Skin epidermis (tissue), 12 donors: ENCODE results near the gene ADAMTSL2.

Experiments used
- H3K27ac ChIP-seq, 21 experiments: fragments of 200-600 bp; sonication (generic) in 11 of 21; one replicate each; pipeline ENCODE4 v1.5.0; 2020; ENCODE audit warnings: mild to moderate bottlenecking in 3 of 21, inconsistent platforms in 2 of 21, moderate library complexity in 2 of 21
- H3K4me3 ChIP-seq, 7 experiments: fragments of 200-600 bp; sonication (generic) in 2 of 7; one replicate each; pipeline ENCODE4 v1.5.0; 2020; ENCODE audit warnings: inconsistent platforms in 2 of 7, mild to moderate bottlenecking in 2 of 7, moderate library complexity in 1 of 7

The ADAMTSL2 gene

DNA sequence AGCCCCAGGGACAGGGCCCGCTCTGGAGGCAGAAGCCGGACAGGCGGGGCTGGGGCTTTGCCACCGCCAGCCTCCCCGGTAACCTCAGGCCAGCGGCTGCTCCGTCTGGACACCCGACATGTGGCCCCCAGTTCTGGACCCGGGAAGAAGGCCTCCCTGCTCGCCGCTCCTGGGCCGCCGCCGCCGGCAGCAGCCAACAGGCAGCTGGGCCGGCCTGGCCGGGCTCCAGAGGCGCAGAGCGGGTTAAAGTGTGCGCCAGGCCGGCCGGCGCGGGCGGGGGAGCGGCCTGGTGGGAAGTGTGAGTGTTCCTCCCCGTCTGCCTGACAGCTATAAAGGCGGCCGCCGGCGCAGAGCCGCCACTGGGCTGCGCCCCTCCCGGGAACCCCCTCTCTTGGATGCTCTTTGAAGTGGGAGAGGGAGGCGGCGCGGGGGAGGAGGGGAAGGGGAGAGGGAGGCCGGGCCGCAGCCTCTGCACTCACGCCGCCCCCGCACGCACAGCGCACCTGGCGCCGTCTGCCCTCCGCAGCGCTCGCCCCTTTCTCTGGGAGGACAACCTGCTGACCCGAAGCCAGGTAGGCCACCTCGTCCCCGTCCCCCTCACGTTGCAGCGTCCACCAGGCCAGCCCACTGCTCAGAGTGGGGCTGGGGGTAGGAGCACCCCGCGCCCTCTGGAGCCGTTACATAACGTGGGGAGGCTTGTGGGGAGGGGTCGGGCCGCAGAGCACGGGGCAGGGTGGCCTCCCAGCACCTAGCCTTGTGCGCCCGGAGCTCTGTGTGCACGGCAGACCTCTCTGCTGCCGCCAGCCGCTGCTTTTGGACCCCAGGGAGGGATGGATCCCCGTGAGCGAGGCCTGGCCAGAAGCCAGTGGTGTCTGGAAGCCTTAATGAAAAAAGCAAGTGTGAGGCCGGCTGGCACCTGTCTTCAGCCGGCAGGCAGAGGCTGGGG, at the start of gene ADAMTSL2:
Gene ADAMTSL2 (plus strand): TSS at position 359 of the 946 bp plus-strand sequence. CDS start 2,009 bp downstream, outside the sequence.
- Histone ChIP-seq H3K4me3 (peak within 1 kb of the TSS; percentile 5 to 35 (median 19)), H3K27ac (peak within 1 kb of the TSS in 7 of 21 experiments; percentile 5 to 47 (median 28))

DNA sequence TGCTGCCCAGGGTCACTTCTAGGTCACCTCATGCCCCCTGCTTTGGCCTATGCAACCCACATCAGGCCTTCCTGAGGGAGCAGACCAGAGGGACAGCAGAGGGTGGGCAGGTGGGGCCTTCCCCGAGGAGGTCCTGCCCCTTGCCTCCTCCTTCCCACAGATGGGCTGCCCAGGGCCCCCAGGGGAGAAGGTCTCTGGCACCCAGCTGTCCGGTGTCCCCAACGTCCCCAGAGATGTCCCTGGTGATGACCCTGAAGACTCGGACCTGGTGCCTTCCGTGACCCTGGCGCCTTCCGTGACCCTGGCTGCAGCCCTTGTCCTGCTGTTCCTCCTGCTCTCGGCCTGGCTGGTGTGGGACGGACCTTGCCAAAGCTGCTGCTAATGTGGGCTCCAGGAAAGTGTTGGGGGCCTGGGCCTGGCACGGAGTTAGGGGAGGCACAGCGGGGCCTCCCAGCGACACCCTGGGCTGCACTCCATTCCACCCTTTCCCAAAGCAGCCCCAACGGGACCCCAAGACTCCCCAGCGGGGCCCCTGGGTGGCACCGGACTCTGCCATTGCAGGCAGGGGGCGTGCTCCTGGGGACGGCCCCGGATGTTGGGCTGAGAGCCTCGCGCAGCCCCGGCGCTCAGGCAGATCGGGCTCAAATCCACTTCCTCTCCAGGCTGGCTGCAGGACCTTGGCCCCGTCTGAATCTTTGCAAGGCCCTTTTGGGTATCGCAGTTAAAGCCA, 48.8 kb upstream of the ADAMTSL2 start:
- H3K27ac ChIP-seq: no peak overlapping the region
- no peak overlapping the region for H3K4me3 ChIP-seq

DNA sequence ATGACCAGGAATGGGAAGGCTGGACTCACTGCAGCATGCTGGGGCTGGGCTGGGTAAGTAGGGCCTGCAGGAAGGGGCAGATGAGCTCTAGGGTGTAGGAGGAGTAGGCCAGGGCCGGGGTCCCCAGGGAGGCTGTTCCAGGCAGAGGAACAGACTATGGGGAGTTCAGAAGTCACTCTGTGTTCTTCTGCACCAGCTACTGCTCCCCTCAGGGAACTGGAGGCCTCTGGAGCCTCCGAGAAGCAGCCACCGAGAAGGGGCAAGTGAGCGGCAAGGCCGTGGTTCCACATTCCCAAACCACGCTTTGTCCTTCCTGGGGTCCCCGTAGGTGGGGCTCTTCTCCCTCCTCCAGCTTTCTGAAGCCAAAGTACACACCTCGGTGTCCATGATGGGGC, 47.2 kb upstream of the ADAMTSL2 start:
- Histone ChIP-seq H3K27ac (peak overlapping the region in 2 of 21 experiments; percentile 14 to 21), H3K4me3 (no peak overlapping the region)

DNA sequence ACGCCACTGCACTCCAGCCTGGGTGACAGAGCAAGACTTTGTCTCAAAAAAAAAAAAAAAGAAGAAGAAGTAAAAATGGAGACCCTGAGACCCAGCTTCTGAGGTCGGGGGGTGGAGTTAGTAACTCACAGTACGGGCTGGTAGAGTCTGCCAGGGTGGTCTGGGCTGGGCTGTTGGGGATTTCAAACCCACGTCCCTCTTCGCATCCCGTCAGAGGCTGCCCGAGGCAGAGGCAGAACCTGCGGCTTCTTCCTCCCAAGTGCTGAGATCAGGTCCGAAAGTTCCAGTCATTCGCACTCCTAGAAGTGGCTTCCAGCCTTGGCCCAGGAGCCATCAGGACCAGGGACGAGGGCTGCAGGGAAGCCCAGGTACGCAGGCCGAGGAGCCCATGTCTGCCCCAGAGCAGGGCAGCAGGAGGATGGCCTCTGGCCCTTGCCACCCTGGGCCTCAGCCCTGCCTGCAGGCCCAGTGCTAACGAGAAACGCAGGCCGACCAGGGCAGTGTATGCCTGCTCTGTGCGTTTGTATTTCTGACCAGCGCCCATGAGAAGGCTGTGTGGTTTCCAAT, 45.7 kb upstream of the ADAMTSL2 start:
- no peak overlapping the region for H3K4me3 ChIP-seq

DNA sequence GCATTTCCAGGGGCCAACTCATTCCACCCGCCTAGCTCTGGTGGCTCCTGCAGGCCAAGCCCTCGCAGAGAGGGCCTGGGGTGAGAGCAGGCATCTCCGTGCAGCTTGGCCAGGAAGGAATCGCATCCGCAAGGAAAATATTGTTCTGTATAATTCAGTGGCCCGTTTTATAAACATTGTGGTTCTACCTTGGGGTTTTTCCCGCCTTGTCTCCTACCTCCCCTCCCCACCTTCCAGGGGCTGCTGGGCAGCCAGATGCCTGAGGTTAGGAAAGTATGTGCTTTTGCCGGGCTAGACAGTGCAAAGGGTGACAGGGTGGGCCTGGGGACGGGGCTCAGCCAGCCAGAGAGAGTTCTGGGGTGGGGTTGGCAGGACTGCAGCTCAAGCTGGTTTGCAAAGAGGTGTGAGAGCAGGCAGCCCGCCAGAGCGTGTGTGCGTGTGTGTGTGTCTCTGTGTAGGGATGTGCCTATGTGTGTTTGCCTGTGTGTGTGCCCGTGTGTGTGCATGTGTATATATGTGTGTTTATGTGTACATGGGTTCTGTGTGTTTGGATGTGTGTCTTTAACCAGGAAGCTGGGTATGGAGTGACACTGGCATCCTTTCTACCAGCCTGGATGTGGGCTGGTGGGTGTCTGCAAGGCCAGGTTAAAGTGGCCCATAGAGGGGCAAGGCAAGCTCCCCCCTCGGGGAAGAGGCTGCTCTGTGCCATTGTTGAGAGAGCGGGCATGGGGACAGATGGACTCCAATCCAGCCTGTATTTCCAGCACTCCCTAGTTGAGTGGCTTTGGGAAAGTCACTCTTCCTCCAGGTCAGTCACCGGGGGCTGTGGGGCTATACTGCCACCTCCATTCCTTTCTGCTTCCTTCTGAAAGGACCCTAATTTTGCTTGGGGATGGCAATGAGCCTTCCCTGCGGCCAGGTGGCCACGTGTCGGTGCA, 45.0 kb upstream of the ADAMTSL2 start:
- H3K4me3 ChIP-seq: no peak overlapping the region
- H3K27ac ChIP-seq: no peak overlapping the region

More for the DNA sequence above, 45.7 kb upstream of the ADAMTSL2 start:
- H3K27ac ChIP-seq: no peak overlapping the region

DNA sequence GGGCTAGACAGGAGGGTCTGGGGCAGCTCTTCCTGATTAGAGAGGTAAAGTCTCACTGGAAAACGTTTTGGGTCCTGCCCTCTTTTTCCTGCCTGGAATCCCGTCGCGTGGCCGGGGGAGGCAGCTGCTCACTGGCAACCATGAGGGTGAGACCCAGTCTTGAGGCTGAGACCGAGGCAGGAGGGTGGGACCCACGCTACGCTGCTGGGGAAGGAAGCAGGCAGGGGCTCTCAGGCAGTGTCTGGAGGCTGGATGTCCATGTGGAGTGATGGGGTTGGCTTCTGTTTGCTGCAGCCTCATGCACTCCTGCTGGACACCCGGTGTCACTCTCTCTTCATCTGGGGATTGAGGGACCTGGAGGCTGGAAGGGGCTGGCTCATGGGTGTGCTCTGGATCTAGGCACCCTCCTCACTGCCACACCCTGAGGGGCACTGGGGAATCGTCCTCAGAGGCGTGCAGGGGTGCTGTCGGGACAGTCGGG, 44.3 kb upstream of the ADAMTSL2 start:
- no peak overlapping the region for H3K27ac ChIP-seq
- H3K4me3 ChIP-seq: no peak overlapping the region

DNA sequence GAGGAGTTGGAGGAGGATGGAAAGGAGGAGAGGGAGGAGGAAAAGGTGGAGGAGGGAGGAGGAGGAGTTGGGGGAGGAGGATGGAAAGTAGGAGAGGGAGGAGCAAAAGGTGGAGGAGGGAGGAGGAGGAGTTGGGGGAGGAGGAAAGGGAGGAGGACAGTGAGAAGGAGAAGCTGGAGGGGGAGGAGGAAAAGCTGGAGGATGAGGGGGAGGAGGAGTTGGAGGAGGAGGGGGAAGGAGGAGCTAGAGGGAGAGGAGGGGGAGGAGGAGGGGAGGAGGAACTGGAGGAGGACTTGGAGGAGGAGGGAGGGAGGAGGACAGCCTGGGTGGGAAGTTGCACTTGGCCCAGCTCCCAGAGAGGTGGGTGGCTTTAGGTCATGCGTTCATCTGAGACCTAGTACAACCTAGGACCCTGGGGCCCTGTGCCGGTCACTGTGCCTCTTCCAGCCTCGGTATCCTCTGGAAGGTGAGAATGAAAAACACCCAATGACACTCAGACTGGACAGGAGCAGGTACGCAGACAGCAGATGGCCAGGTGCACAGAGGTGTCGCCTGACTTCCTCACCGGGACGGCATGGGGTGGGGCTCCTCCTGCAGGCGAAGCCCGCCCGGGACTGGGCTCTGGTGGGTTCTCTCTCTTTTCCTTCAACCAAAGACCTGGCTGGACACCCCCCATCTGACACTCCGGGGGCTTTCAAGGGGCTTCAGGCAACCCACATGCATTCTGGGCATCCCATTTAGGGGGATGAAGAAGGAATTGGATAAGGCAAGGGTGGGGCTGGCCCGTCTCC, 43.4 kb upstream of the ADAMTSL2 start:
- Histone ChIP-seq H3K27ac (no peak overlapping the region), H3K4me3 (no peak overlapping the region)

DNA sequence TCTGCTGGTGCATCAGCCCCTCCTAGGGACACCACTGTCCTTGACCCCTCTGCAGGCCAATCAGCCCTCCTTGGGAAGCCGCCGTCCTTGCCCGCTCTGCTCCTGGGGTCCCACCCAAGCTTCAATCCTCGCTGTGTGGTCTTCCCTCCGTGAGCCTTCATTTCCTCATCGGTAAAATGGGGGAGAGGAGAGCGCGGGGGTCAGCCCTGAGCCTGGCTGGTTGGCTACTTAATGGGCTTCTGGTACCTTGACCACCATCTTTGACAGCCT, 42.9 kb upstream of the ADAMTSL2 start:
- Histone ChIP-seq H3K4me3 (no peak overlapping the region), H3K27ac (peak overlapping the region in 1 of 21 experiments; percentile 26)

DNA sequence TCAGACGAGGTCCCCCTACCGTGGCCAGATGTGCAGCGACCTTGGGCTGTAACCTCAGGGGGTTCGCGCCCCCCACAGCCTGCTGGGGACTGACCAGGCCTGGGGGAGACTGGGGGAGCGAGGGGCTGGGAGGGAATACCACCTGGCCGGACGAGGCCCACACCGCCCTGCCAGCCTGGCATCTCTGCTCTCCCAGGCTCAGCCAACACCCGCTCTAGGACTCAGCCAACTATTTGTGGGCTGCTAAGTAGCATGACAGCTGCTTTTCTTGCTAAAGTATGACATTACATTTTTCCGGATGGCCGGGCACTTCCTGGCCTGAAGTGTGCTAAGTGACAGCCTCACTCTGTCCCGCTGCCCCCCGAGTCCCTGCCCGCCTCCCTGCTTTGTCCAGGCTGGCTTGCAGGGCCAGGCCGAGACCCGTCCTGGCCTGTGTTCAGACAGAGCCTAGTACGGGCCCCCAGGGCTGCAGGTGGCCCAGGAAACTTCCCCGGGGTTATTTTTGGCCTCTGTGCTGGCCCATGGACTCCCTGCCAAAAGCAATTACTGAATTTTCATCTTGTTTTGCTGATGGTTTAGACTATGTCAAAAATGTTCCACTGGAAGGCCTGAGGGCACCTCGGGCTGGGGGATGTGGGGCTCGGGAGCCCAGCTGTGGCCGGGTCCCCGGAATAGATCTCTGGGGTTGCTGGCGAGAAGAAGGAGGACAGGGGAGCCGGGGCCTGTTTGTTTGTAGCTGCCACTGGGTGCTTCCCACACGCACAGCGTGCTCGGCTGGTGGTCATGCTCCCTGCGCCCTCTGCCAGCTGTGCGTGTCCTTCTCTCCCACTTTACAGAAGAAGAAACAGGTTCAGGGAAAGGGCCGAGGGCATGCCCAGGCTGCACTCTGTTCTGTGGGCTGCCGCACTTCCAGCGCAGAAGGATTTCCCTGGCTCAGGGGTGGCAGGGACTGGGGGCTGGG, 42.2 kb upstream of the ADAMTSL2 start:
- H3K27ac ChIP-seq: peak overlapping the region in 4 of 21 experiments; percentile 1 to 37 (median 16)
- H3K4me3 ChIP-seq: no peak overlapping the region

DNA sequence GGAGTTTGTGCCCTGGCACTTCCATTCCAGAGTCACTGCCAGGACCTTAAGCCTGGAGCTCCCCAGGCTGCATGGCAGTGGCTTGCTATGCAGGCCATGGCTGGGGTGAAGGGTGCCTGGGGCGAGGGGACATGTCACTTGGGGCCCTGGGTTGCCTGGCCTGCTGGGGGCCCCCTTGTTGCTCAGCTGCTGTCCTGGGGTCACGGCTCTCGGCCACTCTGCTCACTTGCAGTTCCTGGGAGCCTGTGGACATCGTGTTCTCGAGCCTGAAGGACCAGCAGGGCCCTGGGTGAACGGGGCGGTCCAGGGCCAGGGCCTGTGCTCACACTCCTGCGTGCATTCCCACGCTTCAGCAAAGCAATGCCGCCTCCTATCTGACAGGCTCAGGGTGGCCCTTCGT, 41.1 kb upstream of the ADAMTSL2 start:
- H3K4me3 ChIP-seq: no peak overlapping the region
- H3K27ac ChIP-seq: no peak overlapping the region

DNA sequence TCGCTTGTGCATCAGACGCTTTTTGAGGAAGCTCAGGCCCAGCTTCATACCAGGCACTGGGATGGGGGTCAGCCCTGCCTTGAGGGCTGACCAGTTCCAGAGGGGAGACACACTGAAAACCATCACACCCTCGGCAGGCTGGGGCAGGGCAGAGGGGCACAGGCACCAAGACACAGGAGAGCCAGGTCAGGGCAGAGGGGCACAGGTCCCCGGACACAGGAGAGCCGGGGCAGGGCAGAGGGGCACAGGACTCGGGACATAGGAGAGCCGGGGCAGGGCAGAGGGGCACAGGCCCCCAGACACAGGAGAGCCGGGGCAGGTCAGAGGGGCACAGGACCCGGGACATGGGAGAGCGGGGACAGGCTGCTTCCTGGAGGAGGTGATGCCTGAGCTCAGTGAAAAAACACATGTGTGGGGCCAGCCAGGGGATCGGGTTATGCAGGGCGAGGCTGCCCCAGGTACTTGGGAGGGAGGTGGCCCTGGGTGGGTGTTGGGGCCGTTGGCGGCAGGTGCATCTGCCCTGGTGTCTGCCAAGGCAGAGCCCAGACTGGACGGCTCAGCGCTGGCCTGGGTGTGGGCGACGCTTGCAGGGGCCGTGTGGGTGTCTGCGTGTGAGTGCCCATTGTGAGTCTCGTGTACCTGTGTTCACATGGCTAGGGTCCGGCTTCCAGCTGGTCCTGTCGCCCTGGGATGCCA, 40.5 kb upstream of the ADAMTSL2 start:
- H3K4me3 ChIP-seq: no peak overlapping the region
- no peak overlapping the region for H3K27ac ChIP-seq

DNA sequence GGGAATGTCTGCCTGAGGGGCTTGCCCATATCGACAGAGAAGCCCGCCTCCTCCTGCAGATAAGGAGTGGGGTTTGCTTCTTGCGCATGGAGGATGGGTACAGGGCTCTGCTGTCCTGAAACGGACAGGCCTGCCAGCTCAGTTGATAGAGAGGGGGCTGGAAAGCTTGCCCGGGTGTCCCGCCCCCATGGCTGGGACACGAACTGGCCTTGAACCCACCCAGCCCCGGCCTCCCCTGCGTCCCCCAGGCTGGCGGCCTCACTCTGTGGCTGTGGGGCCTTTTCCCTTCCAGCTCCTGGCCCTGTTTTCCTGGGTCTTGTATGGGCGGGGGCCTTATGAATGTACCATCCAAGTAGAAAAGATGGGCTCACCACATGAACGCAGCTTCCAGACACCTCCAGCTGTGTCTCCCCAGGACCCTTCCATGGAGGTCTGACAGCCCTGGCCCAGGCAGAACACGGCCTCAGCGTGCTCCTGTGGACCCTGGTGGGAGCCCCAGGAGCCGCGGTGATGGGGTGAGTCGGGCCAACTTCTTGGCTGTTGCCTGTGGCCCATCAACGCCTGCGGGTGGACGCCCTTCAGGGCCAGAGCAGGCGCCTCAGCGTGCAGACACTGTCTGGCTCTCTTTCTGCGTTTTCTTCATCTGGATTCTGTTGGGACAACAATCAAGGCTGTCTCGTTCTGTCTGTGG, 39.7 kb upstream of the ADAMTSL2 start:
- Histone ChIP-seq H3K4me3 (no peak overlapping the region), H3K27ac (no peak overlapping the region)

DNA sequence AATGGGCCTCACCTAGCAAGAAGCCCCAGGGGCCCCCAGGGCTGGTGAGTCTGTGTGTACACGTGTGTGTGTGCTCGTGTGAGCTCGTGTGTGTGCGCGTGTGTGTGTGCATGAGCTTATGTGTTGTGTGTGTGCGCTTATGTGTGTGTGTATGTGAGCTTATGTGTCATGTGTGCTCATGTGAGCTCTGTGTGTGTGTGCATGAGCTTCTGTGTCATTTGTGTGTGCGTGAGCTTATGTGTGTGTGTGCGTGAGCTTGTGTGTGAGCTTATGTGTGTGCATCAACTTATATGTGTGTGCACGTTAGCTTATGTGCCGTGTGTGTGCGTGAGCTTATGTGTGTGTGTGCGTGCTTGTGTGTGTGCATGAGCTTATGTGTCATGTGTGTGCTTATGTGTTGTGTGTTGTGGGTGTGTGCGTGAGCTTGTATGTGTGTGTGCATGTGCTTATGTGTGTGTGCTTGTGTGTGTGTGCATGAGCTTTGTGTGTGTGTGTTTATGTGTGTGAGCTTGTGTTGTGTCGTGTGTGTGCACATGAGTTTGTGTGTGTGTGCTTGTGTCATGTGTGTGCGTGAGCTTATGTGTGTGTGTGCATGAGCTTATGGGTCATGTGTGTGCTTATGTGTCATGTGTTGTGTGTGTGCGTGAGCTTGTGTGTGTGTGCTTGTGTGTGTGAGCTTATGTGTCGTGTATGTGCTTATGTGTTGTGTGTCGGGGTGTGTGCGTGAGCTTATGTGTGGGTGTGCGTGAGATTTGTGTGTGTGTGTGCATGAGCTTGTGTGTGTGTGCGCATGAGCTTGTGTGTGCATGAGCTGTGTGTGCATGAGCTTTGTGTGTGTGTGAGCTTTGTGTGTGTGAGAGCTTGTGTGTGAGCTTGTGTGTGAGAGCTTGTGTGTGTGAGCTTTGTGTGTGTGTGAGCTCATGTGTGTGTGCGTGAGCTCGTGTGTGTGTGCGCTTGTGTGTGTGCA, 38.9 kb upstream of the ADAMTSL2 start:
- Histone ChIP-seq H3K4me3 (no peak overlapping the region), H3K27ac (no peak overlapping the region)

DNA sequence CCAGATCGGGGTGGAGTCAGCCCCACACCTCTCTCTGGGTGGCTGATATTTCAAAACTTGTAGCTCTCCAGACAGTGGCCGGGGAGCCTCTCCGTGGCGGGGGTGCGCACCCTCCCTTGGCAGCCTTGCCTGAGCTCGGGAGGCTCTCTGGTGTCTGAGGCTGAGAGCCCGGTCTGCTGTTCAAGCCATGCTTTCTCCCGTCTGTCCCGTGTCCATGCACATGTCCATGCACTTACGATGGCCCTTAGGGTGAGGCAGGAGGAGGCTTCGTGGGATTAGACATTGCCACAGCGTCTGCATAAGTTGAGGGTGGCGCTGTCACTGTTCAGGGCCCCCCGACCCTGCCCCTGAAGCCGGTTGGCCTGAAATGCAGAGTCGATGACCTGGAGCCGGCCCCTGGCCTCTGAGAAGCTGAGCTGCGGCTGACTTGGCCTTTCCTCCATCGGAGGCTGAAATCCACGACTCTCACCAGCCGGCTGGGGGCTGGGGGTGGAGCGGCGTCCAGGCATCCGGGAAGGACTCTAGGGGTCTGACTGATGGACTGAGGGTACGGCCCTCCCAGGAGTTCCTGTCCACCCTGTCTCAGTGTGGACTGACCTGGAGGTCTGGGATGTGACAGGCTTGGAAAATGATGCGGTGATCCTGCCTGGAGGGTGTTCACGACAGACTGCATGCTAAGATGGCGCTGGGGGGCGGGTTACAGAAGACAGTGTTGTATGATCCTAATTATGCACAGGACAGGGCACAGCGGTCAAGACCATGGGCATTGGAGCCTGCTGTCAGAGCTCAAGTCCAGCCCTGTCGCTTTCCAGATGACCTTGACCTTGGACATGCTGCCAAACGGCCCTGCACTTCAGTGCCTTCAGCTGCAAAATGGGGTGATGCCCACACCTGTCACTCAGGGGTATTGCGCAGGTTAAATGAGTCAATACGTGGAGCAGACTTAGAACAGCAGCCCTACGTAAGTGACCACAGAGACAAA, 37.4 kb upstream of the ADAMTSL2 start:
- Histone ChIP-seq H3K27ac (no peak overlapping the region), H3K4me3 (no peak overlapping the region)
